Endothelial cell of umbilical vein (primary cell): ENCODE measurements around the gene SFMBT2. TPM values are rescaled to one million over a fixed set of nuclear protein-coding genes. Genes with fewer than 3 reads are reported as not detected.

Experiments used
- BruUV-seq: library from RNA; stranded (reverse); fragments of 400-500 nt; replicated peaks from 2 replicates; lab custom pipeline; 2021; lab: Mats Ljungman, UMichigan
- CTCF ChIA-PET: fragments of 300-600, 350-600 bp; sonication (Branson Sonifier 250); formaldehyde crosslinking; loops from one replicate; lab custom pipeline; 2021; ENCODE audit warnings: antibody characterized with exemption, inconsistent platforms; lab: Charles Lee
- POLR2A ChIA-PET: fragments of 300-600, 350-600 bp; sonication (Branson Sonifier 250); formaldehyde crosslinking; loops from one replicate; lab custom pipeline; 2021; ENCODE audit warnings: antibody characterized with exemption, inconsistent platforms; lab: Charles Lee
- DNase-seq: peaks from one replicate; pipeline ENCODE4 v3.0.0-alpha.2; 2011; ENCODE audit warnings: low read depth, low spot score
- FAIRE-seq: peaks from 2 replicates; lab custom pipeline; 2011; peaks lifted over from hg19 to GRCh38; lab: Jason Lieb, UNC
- H2AFZ ChIP-seq: 2 replicates; pipeline ENCODE4 v1.6.0; 2012; ENCODE audit warnings: low read depth, low read length, control low read depth, inconsistent platforms
- H3K27ac ChIP-seq: 2 replicates; pipeline ENCODE4 v1.5.1; 2011; ENCODE audit warnings: low read depth, mild to moderate bottlenecking, control low read depth, low read length, moderate library complexity; ENCODE audit not compliant: insufficient read depth
- H3K27me3 ChIP-seq, 2 experiments: 2 replicates each; pipeline versions ENCODE4 v1.6.0 to v1.6.1; 2011; ENCODE audit warnings: low read length in 2 of 2, mixed read lengths in 1 of 2; ENCODE audit not compliant: control insufficient read depth in 2 of 2, insufficient read depth in 2 of 2
- H3K36me3 ChIP-seq, 2 experiments: 2 replicates in 1 of 2; 3 replicates in 1 of 2; pipeline ENCODE4 v1.5.1; 2011; ENCODE audit warnings: low read length in 2 of 2, mild to moderate bottlenecking in 1 of 2, moderate library complexity in 1 of 2; ENCODE audit not compliant: control insufficient read depth in 2 of 2, insufficient read depth in 2 of 2; ENCODE audit errors: extremely low read depth in 1 of 2
- H3K4me1 ChIP-seq: 3 replicates; pipeline ENCODE4 v1.5.1; 2011; ENCODE audit warnings: mild to moderate bottlenecking, low read length; ENCODE audit not compliant: control insufficient read depth, insufficient read depth; ENCODE audit errors: extremely low read depth
- H3K4me2 ChIP-seq: 2 replicates; pipeline ENCODE4 v1.6.1; 2011; ENCODE audit warnings: low read length, control low read depth, mixed read lengths; ENCODE audit not compliant: insufficient read depth
- H3K4me3 ChIP-seq, 3 experiments: fragments of 200-600 bp in 1 of 3; sonication (generic), shearing (Covaris generic) in 1 of 3; replicated peaks in 1 of 3; 2 replicates each; pipeline ENCODE4 v1.5.1; 2011 to 2016; ENCODE audit warnings: control low read depth in 3 of 3, low read length in 3 of 3, mild to moderate bottlenecking in 2 of 3, inconsistent platforms in 1 of 3, low read depth in 1 of 3, moderate library complexity in 1 of 3; ENCODE audit not compliant: insufficient read depth in 1 of 3
- H3K79me2 ChIP-seq: 2 replicates; pipeline ENCODE4 v1.6.0; 2012; ENCODE audit warnings: low read length, inconsistent platforms; ENCODE audit not compliant: control insufficient read depth, insufficient read depth
- H3K9ac ChIP-seq: replicated peaks from 2 replicates; pipeline ENCODE3; 2011; ENCODE audit warnings: low read length, control low read depth; ENCODE audit not compliant: insufficient read depth; ENCODE audit errors: extremely low read depth
- H3K9me1 ChIP-seq: replicated peaks from 3 replicates; pipeline ENCODE4 v1.6.0; 2011; ENCODE audit warnings: mild to moderate bottlenecking, low read length; ENCODE audit not compliant: control insufficient read depth, insufficient read depth; ENCODE audit errors: extremely low read depth
- H3K9me3 ChIP-seq: replicated peaks from 2 replicates; pipeline ENCODE4 v1.5.1; 2012; ENCODE audit warnings: low read length, inconsistent platforms; ENCODE audit not compliant: control insufficient read depth, insufficient read depth
- H4K20me1 ChIP-seq: replicated peaks from 2 replicates; pipeline ENCODE3; 2011; ENCODE audit warnings: mild to moderate bottlenecking, low read length; ENCODE audit not compliant: control insufficient read depth, insufficient read depth; ENCODE audit errors: extremely low read depth
- EZH2 ChIP-seq: IDR thresholded peaks from 2 replicates; pipeline ENCODE4 v1.6.1; 2012; ENCODE audit warnings: borderline replicate concordance, low read depth, mild to moderate bottlenecking, moderate library complexity, low read length, inconsistent platforms; ENCODE audit not compliant: severe bottlenecking
- FOS ChIP-seq: IDR thresholded peaks from 2 replicates; pipeline ENCODE4 v1.6.1; 2011; ENCODE audit warnings: mild to moderate bottlenecking, low read length, moderate library complexity, borderline replicate concordance; ENCODE audit not compliant: insufficient read depth
- GATA2 ChIP-seq: IDR thresholded peaks from 2 replicates; pipeline ENCODE4 v1.7.0; 2011; ENCODE audit warnings: low read depth, mild to moderate bottlenecking, moderate library complexity, mixed read lengths, low read length; ENCODE audit not compliant: insufficient read length, insufficient read depth
- JUN ChIP-seq: IDR thresholded peaks from 2 replicates; pipeline ENCODE4 v1.6.1; 2011; ENCODE audit warnings: borderline replicate concordance, low read depth; ENCODE audit not compliant: insufficient read length, insufficient read depth
- MYC ChIP-seq: IDR thresholded peaks from one replicate; pipeline ENCODE4 v1.6.1; 2011; ENCODE audit warnings: mild to moderate bottlenecking, low read depth, low read length
- POLR2AphosphoS5 ChIP-seq: IDR thresholded peaks from 2 replicates; pipeline ENCODE4 v1.6.1; 2012; ENCODE audit warnings: low read depth, mild to moderate bottlenecking, control low read depth, low read length, moderate library complexity; ENCODE audit not compliant: insufficient read depth
- dilution Hi-C: fragments of 300-500 bp; cut with MboI; formaldehyde crosslinking; loops from one replicate; pipeline ENCODE4 v1.15.0; 2019; ENCODE audit warnings: low sequenced_read_pairs; ENCODE audit not compliant: extremely low pct_ligation_motif_present
- intact Hi-C: fragments of 100-400 bp; cut with micrococcal nuclease; formaldehyde crosslinking; loops from one replicate; pipeline ENCODE4 v1.10.0; 2022
- polyA plus RNA-seq, 4 experiments: library from polyadenylated mRNA; depleted of rRNA in 3 of 4; stranded (reverse) in 3 of 4; unstranded in 1 of 4; fragments of >200 nt; gene quantifications; 2 replicates each; pipeline versions ENCODE4 v1.2.1 to v1.2.3, GENCODE V29; 2011 to 2012; ENCODE audit warnings: missing spikeins in 1 of 4
- total RNA-seq: library from RNA; stranded (reverse); gene quantifications from 2 replicates; pipeline ENCODE4 v1.2.3, GENCODE V29; 2021
- TF ChIP-seq, protein P1 (sequence below), 2 donors: IDR thresholded peaks; 1 replicate in 1 of 2; 2 replicates in 1 of 2; pipeline ENCODE4 v1.5.1; 2011; ENCODE audit warnings: low read length in 2 of 2, mild to moderate bottlenecking in 2 of 2, moderate library complexity in 2 of 2, control low read depth in 1 of 2, inconsistent platforms in 1 of 2, low read depth in 1 of 2; ENCODE audit not compliant: insufficient read depth in 1 of 2; ENCODE audit errors: extremely low read depth in 1 of 2

Gene SFMBT2
- total and polyA plus RNA-seq, 2 donors (not counting 3 experiments of a cell fraction or from before 2014, with no cell fraction given) = 0.14 to 0.64 TPM

GRCh38 chr10:7338469-7338868 lies 72.4 kb downstream of the SFMBT2 start:
- Histone ChIP-seq H4K20me1 (no peaks in the 10 kb centered on the region), H2AFZ (no peak overlapping the region), H3K9ac (no peak overlapping the region), H3K9me1 (no peaks in the 10 kb centered on the region), H3K79me2 (no peaks in the 10 kb centered on the region), H3K9me3 (no peaks in the 10 kb centered on the region), H3K4me2 (no peak overlapping the region), H3K27ac (no peak overlapping the region), H3K27me3 (no peaks in the 10 kb centered on the region), H3K36me3 (no peaks in the 10 kb centered on the region), H3K4me3 (no peak overlapping the region), H3K4me1 (no peaks in the 10 kb centered on the region)
- DNase-seq (no peak), FAIRE-seq (no peak)
- TF ChIP-seq MYC (no peak), JUN (no peak), POLR2AphosphoS5 (no peak), FOS (no peak), EZH2 (no peak), GATA2 (no peak)
- TF ChIP-seq, protein P1, sequence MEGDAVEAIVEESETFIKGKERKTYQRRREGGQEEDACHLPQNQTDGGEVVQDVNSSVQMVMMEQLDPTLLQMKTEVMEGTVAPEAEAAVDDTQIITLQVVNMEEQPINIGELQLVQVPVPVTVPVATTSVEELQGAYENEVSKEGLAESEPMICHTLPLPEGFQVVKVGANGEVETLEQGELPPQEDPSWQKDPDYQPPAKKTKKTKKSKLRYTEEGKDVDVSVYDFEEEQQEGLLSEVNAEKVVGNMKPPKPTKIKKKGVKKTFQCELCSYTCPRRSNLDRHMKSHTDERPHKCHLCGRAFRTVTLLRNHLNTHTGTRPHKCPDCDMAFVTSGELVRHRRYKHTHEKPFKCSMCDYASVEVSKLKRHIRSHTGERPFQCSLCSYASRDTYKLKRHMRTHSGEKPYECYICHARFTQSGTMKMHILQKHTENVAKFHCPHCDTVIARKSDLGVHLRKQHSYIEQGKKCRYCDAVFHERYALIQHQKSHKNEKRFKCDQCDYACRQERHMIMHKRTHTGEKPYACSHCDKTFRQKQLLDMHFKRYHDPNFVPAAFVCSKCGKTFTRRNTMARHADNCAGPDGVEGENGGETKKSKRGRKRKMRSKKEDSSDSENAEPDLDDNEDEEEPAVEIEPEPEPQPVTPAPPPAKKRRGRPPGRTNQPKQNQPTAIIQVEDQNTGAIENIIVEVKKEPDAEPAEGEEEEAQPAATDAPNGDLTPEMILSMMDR (IDR thresholded peaks at IDR 0.05; ENCODE audit: extremely low read depth in 1 of 2, insufficient read depth in 1 of 2, low read depth in 1 of 2, low read length in 2 of 2) = no peak
- no TSS peak for BruUV-seq
- dilution Hi-C loops = no loop called here
- ChIA-PET CTCF (no interaction called here), POLR2A (no interaction called here)
- intact Hi-C loops = no loop called here
